H1 (cell line): ENCODE measurements around the gene FANCI. TPM values are rescaled to one million over a fixed set of nuclear protein-coding genes. Genes with fewer than 3 reads are reported as not detected.

ENCODE experiments used
- CTCF ChIA-PET: fragments of 300-600 bp; sonication (Branson Sonifier 250); formaldehyde crosslinking; loops from one replicate; lab custom pipeline; 2021; ENCODE audit not compliant: partially characterized antibody; lab: Charles Lee
- POLR2A ChIA-PET: fragments of 300-600 bp; sonication (Branson Sonifier 250); formaldehyde crosslinking; loops from one replicate; lab custom pipeline; 2021; ENCODE audit warnings: inconsistent platforms; ENCODE audit not compliant: partially characterized antibody; lab: Charles Lee
- DNase-seq, 2 experiments: peaks; one replicate each; pipeline versions ENCODE4 v3.0.0 to v3.0.0-alpha.2; 2010 to 2022; ENCODE audit warnings: low spot score in 2 of 2, low read depth in 1 of 2, mixed read lengths in 1 of 2
- FAIRE-seq: peaks from 2 replicates; lab custom pipeline; 2011; peaks lifted over from hg19 to GRCh38; lab: Jason Lieb, UNC
- H2AFZ ChIP-seq: 2 replicates; pipeline ENCODE4 v1.8.1; 2012; ENCODE audit warnings: low read length, inconsistent platforms
- H2AK5ac ChIP-seq: 2 replicates; pipeline ENCODE4 v1.6.1; 2013; ENCODE audit warnings: low read depth, low read length
- H2BK120ac ChIP-seq: replicated peaks from 2 replicates; pipeline ENCODE3; 2013; ENCODE audit warnings: low read depth, low read length, inconsistent platforms
- H2BK12ac ChIP-seq: 2 replicates; pipeline ENCODE4 v1.6.1; 2013; ENCODE audit warnings: low read depth, low read length
- H2BK15ac ChIP-seq: 2 replicates; pipeline ENCODE4 v1.6.1; 2013; ENCODE audit warnings: low read length
- H2BK20ac ChIP-seq: 2 replicates; pipeline ENCODE4 v1.6.1; 2013; ENCODE audit warnings: low read length
- H2BK5ac ChIP-seq: 2 replicates; pipeline ENCODE4 v1.6.1; 2013; ENCODE audit warnings: low read depth, low read length
- H3K14ac ChIP-seq: 2 replicates; pipeline ENCODE4 v1.6.1; 2013; ENCODE audit warnings: inconsistent platforms; ENCODE audit not compliant: insufficient read length
- H3K18ac ChIP-seq: 2 replicates; pipeline ENCODE4 v1.6.1; 2013; ENCODE audit warnings: low read length; ENCODE audit errors: extremely low read depth
- H3K23ac ChIP-seq: 2 replicates; pipeline ENCODE4 v1.6.1; 2013; ENCODE audit warnings: inconsistent platforms; ENCODE audit not compliant: insufficient read length
- H3K23me2 ChIP-seq: 2 replicates; pipeline ENCODE4 v1.6.1; 2013; ENCODE audit warnings: low read depth, low read length
- H3K27ac ChIP-seq: 2 replicates; pipeline ENCODE4 v1.6.1; 2011; ENCODE audit warnings: low read depth, low read length, inconsistent platforms
- H3K27me3 ChIP-seq, 4 experiments: replicated peaks in 1 of 4; 1 replicate in 1 of 4; 2 replicates in 3 of 4; pipeline versions ENCODE4 v1.6.1 to v1.8.1; 2011 to 2013; ENCODE audit warnings: low read length in 3 of 4, mild to moderate bottlenecking in 3 of 4, inconsistent platforms in 2 of 4, mixed read lengths in 2 of 4, moderate library complexity in 1 of 4; ENCODE audit not compliant: control insufficient read depth in 3 of 4, insufficient read depth in 3 of 4; ENCODE audit errors: extremely low read depth in 1 of 4
- H3K36me3 ChIP-seq, 4 experiments: 2 replicates each; pipeline versions ENCODE4 v1.6.1 to v1.8.1; 2011 to 2013; ENCODE audit warnings: mild to moderate bottlenecking in 4 of 4, low read length in 3 of 4, moderate library complexity in 2 of 4, control low read depth in 1 of 4, inconsistent platforms in 1 of 4; ENCODE audit not compliant: insufficient read depth in 4 of 4, control insufficient read depth in 2 of 4
- H3K4ac ChIP-seq: replicated peaks from 2 replicates; pipeline ENCODE3; 2013; ENCODE audit warnings: low read length, low read depth, mixed read lengths, inconsistent platforms; ENCODE audit not compliant: insufficient read length
- H3K4me1 ChIP-seq, 4 experiments: replicated peaks in 1 of 4; 1 replicate in 1 of 4; 2 replicates in 3 of 4; pipeline versions ENCODE4 v1.6.1 to v1.8.1; 2011 to 2013; ENCODE audit warnings: low read length in 3 of 4, inconsistent platforms in 2 of 4, mixed read lengths in 1 of 4; ENCODE audit not compliant: insufficient read depth in 4 of 4, control insufficient read depth in 3 of 4
- H3K4me2 ChIP-seq, 2 experiments: 2 replicates each; pipeline versions ENCODE4 v1.6.1 to v1.8.1; 2011 to 2013; ENCODE audit warnings: low read depth in 2 of 2, low read length in 2 of 2, control low read depth in 1 of 2, inconsistent platforms in 1 of 2, mild to moderate bottlenecking in 1 of 2; ENCODE audit not compliant: insufficient read depth in 1 of 2
- H3K4me3 ChIP-seq, 4 experiments: fragments of 200-600, 300-600 bp in 1 of 4; sonication (generic), shearing (Covaris generic), sonication (Bioruptor Twin) in 1 of 4; 2 replicates each; pipeline versions ENCODE4 v1.5.1 to v1.8.1; 2011 to 2016; ENCODE audit warnings: low read length in 4 of 4, low read depth in 3 of 4, control low read depth in 2 of 4, inconsistent platforms in 2 of 4, mild to moderate bottlenecking in 2 of 4, mixed read lengths in 1 of 4, moderate library complexity in 1 of 4; ENCODE audit not compliant: insufficient read depth in 2 of 4; ENCODE audit errors: extremely low read depth in 1 of 4
- H3K56ac ChIP-seq: replicated peaks from 2 replicates; pipeline ENCODE3; 2013; ENCODE audit warnings: low read depth, mild to moderate bottlenecking, mixed read lengths, low read length, inconsistent platforms; ENCODE audit not compliant: insufficient read length
- H3K79me1 ChIP-seq: 2 replicates; pipeline ENCODE4 v1.6.1; 2013; ENCODE audit warnings: low read depth, low read length, control low read depth
- H3K79me2 ChIP-seq, 2 experiments: 2 replicates each; pipeline versions ENCODE4 v1.6.1 to v1.8.1; 2012 to 2013; ENCODE audit warnings: low read length in 2 of 2, mild to moderate bottlenecking in 2 of 2, inconsistent platforms in 1 of 2; ENCODE audit not compliant: insufficient read depth in 2 of 2, control insufficient read depth in 1 of 2
- H3K9ac ChIP-seq, 4 experiments: replicated peaks in 1 of 4; 1 replicate in 1 of 4; 2 replicates in 3 of 4; pipeline versions ENCODE4 v1.6.1 to v1.8.1; 2011 to 2013; ENCODE audit warnings: low read depth in 3 of 4, low read length in 3 of 4, control low read depth in 2 of 4, mild to moderate bottlenecking in 2 of 4, moderate library complexity in 2 of 4, inconsistent platforms in 1 of 4; ENCODE audit errors: extremely low read depth in 1 of 4
- H3K9me3 ChIP-seq, 2 experiments: 2 replicates each; pipeline versions ENCODE4 v1.6.1 to v1.8.1; 2012 to 2013; ENCODE audit warnings: mild to moderate bottlenecking in 2 of 2, moderate library complexity in 2 of 2, control low read depth in 1 of 2, inconsistent platforms in 1 of 2, low read depth in 1 of 2, low read length in 1 of 2, mixed read lengths in 1 of 2; ENCODE audit not compliant: insufficient read depth in 2 of 2
- H4K20me1 ChIP-seq, 2 experiments: replicated peaks in 1 of 2; 2 replicates each; pipeline versions ENCODE3 to v1.8.1; 2011 to 2013; ENCODE audit warnings: inconsistent platforms in 2 of 2, low read length in 2 of 2, mild to moderate bottlenecking in 1 of 2; ENCODE audit not compliant: insufficient read depth in 2 of 2, control insufficient read depth in 1 of 2
- H4K5ac ChIP-seq: 2 replicates; pipeline ENCODE4 v1.6.1; 2013; ENCODE audit warnings: low read length, low read depth, mixed read lengths, inconsistent platforms; ENCODE audit not compliant: insufficient read length
- H4K8ac ChIP-seq: 2 replicates; pipeline ENCODE4 v1.8.0; 2013; ENCODE audit warnings: mild to moderate bottlenecking, moderate library complexity, low read length, inconsistent platforms; ENCODE audit not compliant: insufficient read depth; ENCODE audit errors: extremely low read depth
- H4K91ac ChIP-seq: replicated peaks from 2 replicates; pipeline ENCODE3; 2013; ENCODE audit warnings: low read length, mixed read lengths, inconsistent platforms; ENCODE audit not compliant: insufficient read length
- ASH2L ChIP-seq: fragments of 200-600, 300-600 bp; sonication (generic); IDR thresholded peaks from one replicate; pipeline ENCODE4 v1.7.1; 2017; ENCODE audit warnings: low read length
- BACH1 ChIP-seq: IDR thresholded peaks from 2 replicates; pipeline ENCODE4 v1.6.1; 2012; ENCODE audit warnings: low read length, improper control_type of control experiment
- CBX8 ChIP-seq: fragments of 300-800, 300-1000 bp; sonication (generic); IDR thresholded peaks from 2 replicates; pipeline ENCODE4 v1.7.1; 2016; ENCODE audit warnings: low read depth, low read length, borderline replicate concordance
- CHD1 ChIP-seq: IDR thresholded peaks from 2 replicates; pipeline ENCODE4 v1.6.1; 2012; ENCODE audit warnings: low read depth, low read length, improper control_type of control experiment
- GTF2F1 ChIP-seq: IDR thresholded peaks from 2 replicates; pipeline ENCODE4 v1.6.1; 2012; ENCODE audit warnings: low read depth, low read length, improper control_type of control experiment, borderline replicate concordance
- PHF8 ChIP-seq: fragments of 200-600 bp; sonication (generic); conservative IDR thresholded peaks from 2 replicates; pipeline ENCODE4 v1.7.1; 2012; ENCODE audit warnings: low read depth, mild to moderate bottlenecking, inconsistent platforms, low read length, moderate library complexity
- POLR2AphosphoS5 ChIP-seq: IDR thresholded peaks from 2 replicates; pipeline ENCODE4 v1.6.1; 2011; ENCODE audit warnings: low read depth, low read length
- RXRA ChIP-seq: IDR thresholded peaks from 2 replicates; pipeline ENCODE4 v1.6.1; 2011; ENCODE audit warnings: low read depth, mild to moderate bottlenecking, low read length, moderate library complexity; ENCODE audit not compliant: insufficient read depth
- SP1 ChIP-seq: IDR thresholded peaks from 2 replicates; pipeline ENCODE4 v1.6.1; 2011; ENCODE audit warnings: low read depth, low read length
- SUZ12 ChIP-seq: fragments of 200-600 bp; sonication (generic); IDR thresholded peaks from 2 replicates; pipeline ENCODE4 v1.6.1; 2012; ENCODE audit warnings: mild to moderate bottlenecking, inconsistent platforms, low read length, moderate library complexity, mixed read lengths
- TBP ChIP-seq: IDR thresholded peaks from 2 replicates; pipeline ENCODE4 v1.6.1; 2011; ENCODE audit warnings: low read depth, low read length, improper control_type of control experiment
- TCF12 ChIP-seq: IDR thresholded peaks from 2 replicates; pipeline ENCODE4 v1.6.1; 2011; ENCODE audit warnings: low read depth, mild to moderate bottlenecking, low read length
- TEAD4 ChIP-seq: IDR thresholded peaks from 2 replicates; pipeline ENCODE4 v1.6.1; 2012; ENCODE audit warnings: low read depth, low read length, inconsistent platforms, mixed read lengths
- WGBS, 2 experiments: shearing (Covaris generic) in 1 of 2; methylation state at CpG; one replicate each; pipeline versions ENCODE4 v1.1.6 to v1.1.7; 2013 to 2015; ENCODE audit warnings: low lambda C conversion rate in 2 of 2, mixed read lengths in 2 of 2, inconsistent platforms in 1 of 2, low coverage in 1 of 2, missing lambda C conversion rate in 1 of 2; ENCODE audit not compliant: insufficient replicate concordance in 2 of 2, insufficient coverage in 1 of 2, insufficient read length in 1 of 2; ENCODE audit errors: extremely low coverage in 1 of 2, missing lambda C conversion rate in 1 of 2; 5-methylcytosine and 5-hydroxymethylcytosine counted together
- polyA plus RNA-seq, 7 experiments: library from polyadenylated mRNA; depleted of rRNA in 3 of 7; stranded (reverse) in 5 of 7; unstranded in 2 of 7; fragments of >200 nt in 5 of 7; fragments of 200-250 nt in 2 of 7; gene quantifications; 1 replicate in 5 of 7; 2 replicates in 1 of 7; 4 replicates in 1 of 7; pipeline versions ENCODE4 v1.2.1 to v1.2.3, GENCODE V29; 2011 to 2013; ENCODE audit warnings: missing spikeins in 2 of 7, mixed read lengths in 2 of 7
- total RNA-seq: library from RNA; stranded (reverse); fragmentation: NEBNext Ultra II Directional; extraction: Animal tissue kit (Norgen Biotek cat#: 25700); gene quantifications from 2 replicates; pipeline ENCODE4 v1.2.1, GENCODE V29; 2021

The FANCI gene
- total and polyA plus RNA-seq, 2 of the 8 experiments (the other 6 are each of a cell fraction or from before 2014, with no cell fraction given), result 37.8 to 115 TPM

GRCh38 chr15:89307791-89308190 is 64.0 kb downstream of the FANCI start:
- TF ChIP-seq PHF8, result no peak
- TF ChIP-seq SP1, result no peak
- no peak for TF ChIP-seq CHD1
- TF ChIP-seq ASH2L, result no peak
- no peak for TF ChIP-seq BACH1
- TF ChIP-seq RXRA, result no peak
- TF ChIP-seq TEAD4, result no peak
- no peak for TF ChIP-seq POLR2AphosphoS5
- no peak for TF ChIP-seq GTF2F1
- no peak for TF ChIP-seq TBP
- no peak for TF ChIP-seq TCF12
- no peak for TF ChIP-seq CBX8
- no peak for TF ChIP-seq SUZ12
- TF ChIP-seq, all 59 proteins: peak for 0
- no peak overlapping the region for H2AFZ ChIP-seq
- CTCF ChIA-PET, result interaction anchor here (1.0 kb wide), 1 partner anchor 14 kb away, joined by 3 read pairs; no protein-coding TSS in a partner anchor
- no peak overlapping the region for H3K14ac ChIP-seq
- H3K27ac ChIP-seq, result no peak overlapping the region
- no peak overlapping the region for H2BK5ac ChIP-seq
- no peak overlapping the region for H3K23ac ChIP-seq
- H4K5ac ChIP-seq, result no peak overlapping the region
- no peak overlapping the region for H2BK20ac ChIP-seq
- no peak overlapping the region for H2BK15ac ChIP-seq
- no peaks in the 10 kb centered on the region for H3K4me1 ChIP-seq
- H4K8ac ChIP-seq, result no peak overlapping the region
- H3K79me2 ChIP-seq, result no peaks in the 10 kb centered on the region
- DNase-seq (no peak), FAIRE-seq (no peak)
- H3K4ac ChIP-seq, result no peak overlapping the region
- H3K18ac ChIP-seq, result no peak overlapping the region
- POLR2A ChIA-PET, result interaction anchor here (20.0 kb wide), 1 partner anchor 20 kb away, joined by 250 read pairs; the partner anchor contains the start of gene POLG
- no peak overlapping the region for H2AK5ac ChIP-seq
- 83% methylated on average over 2 of the region's 2 CpGs; no CpG with 5 or more reads in 1 of the 2 experiments for whole genome bisulfite sequencing, 2 experiments
- H3K79me1 ChIP-seq, result no peaks in the 10 kb centered on the region
- H3K23me2 ChIP-seq, result no peaks in the 10 kb centered on the region
- H2BK120ac ChIP-seq, result no peak overlapping the region
- H3K56ac ChIP-seq, result no peak overlapping the region
- H3K9me3 ChIP-seq, result no peaks in the 10 kb centered on the region
- no peak overlapping the region for H3K4me3 ChIP-seq
- H3K27me3 ChIP-seq, result no peaks in the 10 kb centered on the region
- H2BK12ac ChIP-seq, result no peak overlapping the region
- no peak overlapping the region for H3K4me2 ChIP-seq
- H4K91ac ChIP-seq, result no peak overlapping the region
- H4K20me1 ChIP-seq, result peaks cover 0 to 3% of the 10 kb centered on the region in 2 experiments
- peaks cover 31 to 83% (median 65%) of the 10 kb centered on the region in 4 experiments for H3K36me3 ChIP-seq
- no peak overlapping the region for H3K9ac ChIP-seq
